ENCODE data around the gene GJA10.
"Not testable (repeated sequence)": the region's sequence is repeated elsewhere in the genome, so short reads cannot be mapped to it uniquely, and the experiment has no call there.

The GJA10 gene

DNA sequence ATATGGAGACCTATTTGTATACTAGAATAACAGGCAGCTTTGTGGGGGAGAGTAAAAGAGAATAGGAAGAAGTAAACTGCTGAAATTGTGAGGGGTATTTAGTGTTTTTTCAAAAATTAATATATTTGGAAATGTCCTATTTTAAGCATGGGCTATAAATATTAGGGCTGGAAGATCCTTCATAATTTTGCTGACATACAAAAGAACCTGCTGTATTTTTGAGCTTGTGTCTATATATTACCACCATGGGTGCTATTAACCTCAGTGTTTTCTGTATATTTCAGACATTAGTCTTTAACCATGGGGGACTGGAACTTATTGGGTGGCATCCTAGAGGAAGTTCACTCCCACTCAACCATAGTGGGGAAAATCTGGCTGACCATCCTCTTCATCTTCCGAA, at the start of gene GJA10:
Gene GJA10, plus strand, starts transcription at position 301 of the 400 bp plus-strand sequence. Its CDS starts 0 bp downstream, at position 301.
- no peak for DNase-seq (ENCODE audit: low read depth in 1 of 2, low spot score in 1 of 2)

DNA sequence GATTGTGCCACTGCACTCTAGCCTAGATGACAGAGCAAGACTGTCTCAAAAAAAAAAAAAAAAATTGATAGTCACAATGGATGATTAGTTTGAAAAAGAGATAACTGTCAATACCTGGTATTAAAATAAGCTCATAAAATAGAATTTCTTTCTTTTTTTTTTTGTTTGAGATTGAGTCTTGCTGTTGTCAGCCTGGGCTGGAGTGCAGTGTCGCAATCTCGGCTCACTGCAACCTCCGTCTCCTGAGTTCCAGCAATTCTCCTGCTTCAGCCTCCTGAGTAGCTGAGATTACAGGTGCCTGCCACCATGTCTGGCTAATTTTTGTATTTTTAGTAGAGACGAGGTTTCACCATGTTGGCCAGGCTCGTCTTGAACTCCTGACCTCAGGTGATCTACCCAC, 46.8 kb upstream of the GJA10 start:
- DNase-seq (ENCODE audit: low read depth in 1 of 2, low spot score in 1 of 2): not testable (repeated sequence)

DNA sequence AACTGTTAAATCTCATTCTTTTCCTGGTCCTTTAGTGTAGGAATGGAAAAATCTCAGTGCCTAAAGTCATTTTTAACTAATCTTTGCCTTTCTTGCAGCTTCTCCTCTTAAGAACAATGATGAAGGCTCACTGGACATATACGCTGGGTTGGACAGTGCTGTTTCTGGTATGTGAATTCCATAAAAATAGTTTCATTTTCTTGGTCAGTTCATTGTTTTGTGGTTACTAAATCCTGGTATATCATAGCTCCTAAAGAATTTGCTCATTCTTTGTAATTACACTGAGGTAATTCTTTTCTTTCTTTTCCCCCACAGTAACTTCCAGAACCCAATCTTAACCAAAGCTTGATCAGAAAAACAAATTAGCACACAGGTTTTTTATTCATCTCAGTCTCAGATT, 41.2 kb upstream of the GJA10 start:
- no peak for DNase-seq (ENCODE audit: low read depth in 1 of 2, low spot score in 1 of 2)

DNA sequence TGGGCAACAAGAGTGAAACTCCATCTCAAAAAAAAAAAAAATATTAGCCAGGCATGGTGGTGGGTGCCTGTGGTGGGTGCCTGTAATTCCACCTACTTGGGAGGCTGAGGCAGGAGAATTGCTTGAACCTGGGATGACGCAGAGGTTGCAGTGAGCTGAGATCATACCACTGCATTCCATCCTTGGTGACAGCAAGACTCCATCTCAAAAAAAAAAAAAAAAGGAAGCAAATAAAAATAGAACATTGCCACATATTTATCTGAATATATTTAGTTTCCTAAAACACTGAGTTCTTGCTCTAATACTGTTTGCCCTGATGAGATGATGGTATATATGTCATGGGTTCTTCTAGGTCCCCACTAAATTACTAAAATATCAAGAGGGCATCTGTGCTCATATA, 36.2 kb upstream of the GJA10 start:
- DNase-seq (ENCODE audit: low read depth in 1 of 2, low spot score in 1 of 2): no peak

DNA sequence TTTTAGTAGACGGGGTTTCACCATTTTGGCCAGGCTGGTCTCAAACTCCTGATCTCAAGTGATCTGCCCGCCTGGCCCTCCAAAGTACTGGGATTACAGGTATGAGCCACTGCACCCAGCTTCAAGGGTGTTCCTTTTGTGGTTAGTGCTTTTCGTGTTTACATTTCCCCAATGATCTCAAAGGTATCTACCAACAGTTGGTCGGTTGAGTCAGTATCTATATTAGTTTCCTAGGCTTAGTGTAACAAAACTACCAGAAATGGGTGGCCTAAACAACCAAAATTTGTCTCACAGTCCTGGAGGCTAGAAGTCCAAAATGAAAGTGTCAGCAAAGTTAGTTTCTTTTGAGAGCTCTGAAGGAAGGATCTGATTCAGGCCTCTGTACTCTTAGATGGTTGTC, 34.5 kb upstream of the GJA10 start:
- no peak for DNase-seq (ENCODE audit: low read depth in 1 of 2, low spot score in 1 of 2)

DNA sequence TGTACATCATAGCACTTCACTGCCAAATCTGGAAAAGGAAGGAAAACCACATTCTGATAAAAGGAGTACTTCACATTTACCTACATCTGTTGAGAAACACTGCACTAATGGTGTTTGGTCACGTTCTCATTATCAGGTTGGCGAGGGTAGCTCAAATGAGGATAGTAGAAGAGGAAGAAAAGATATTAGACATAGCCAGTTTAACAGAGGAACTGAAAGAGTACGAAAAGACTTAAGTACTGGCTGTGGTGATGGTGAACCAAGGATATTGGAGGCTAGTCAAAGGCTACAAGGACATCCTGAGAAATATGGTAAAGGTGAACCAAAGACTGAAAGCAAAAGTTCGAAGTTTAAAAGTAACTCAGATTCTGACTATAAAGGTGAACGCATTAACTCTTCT, 32.0 kb upstream of the GJA10 start:
- DNase-seq (ENCODE audit: low read depth in 1 of 2, low spot score in 1 of 2): no peak

DNA sequence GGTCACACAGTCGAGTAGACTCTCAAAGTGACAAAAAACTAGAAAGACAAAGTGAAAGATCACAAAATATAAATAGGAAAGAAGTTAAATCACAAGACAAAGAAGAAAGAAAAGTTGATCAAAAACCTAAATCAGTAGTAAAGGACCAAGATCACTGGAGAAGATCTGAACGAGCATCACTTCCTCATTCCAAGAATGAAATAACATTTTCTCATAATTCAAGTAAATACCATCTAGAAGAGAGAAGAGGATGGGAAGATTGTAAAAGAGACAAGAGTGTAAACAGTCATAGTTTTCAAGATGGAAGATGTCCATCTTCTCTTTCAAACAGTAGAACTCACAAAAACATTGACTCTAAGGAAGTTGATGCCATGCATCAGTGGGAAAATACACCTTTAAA, 31.6 kb upstream of the GJA10 start:
- no peak for DNase-seq (ENCODE audit: low read depth in 1 of 2, low spot score in 1 of 2)

DNA sequence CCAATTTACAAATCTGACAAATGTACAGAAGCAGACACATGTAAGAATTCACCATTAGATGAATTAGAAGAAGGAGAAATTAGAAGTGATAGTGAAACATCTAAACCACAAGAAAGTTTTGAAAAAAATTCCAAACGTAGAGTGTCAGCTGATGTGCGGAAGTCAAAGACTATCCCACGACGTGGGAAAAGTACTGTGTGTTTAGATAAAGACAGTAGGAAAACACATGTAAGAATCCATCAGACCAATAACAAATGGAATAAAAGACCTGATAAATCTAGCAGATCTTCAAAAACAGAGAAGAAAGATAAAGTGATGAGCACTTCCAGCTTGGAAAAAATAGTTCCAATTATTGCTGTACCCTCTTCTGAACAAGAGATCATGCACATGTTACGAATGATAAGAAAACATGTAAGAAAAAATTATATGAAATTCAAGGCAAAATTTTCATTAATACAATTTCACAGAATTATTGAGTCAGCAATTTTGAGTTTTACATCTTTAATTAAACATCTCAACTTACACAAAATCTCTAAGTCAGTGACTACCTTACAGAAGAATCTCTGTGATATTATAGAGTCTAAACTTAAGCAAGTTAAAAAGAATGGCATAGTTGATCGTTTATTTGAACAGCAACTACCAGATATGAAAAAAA, 28.1 kb upstream of the GJA10 start:
- DNase-seq (ENCODE audit: low read depth in 1 of 2, low spot score in 1 of 2): no peak

DNA sequence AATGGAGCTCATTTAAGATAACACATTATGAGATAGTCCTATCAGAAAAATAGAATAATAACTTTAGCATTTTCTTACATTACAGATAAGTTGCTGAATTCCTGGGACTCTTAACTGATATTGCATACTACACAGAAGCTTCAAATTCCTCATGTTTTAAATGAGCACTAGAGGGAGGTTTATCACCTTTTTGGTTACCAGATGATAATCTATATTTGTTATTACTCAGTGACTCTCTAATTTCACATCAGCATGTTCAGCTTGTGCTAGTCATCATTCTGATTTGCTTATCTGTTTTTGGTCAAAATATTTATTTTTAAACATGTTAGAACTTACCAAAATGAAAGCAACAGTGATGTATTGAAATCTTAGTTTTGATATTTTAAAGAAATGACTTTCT, 20.5 kb upstream of the GJA10 start:
- DNase-seq (ENCODE audit: low read depth in 1 of 2, low spot score in 1 of 2): no peak

DNA sequence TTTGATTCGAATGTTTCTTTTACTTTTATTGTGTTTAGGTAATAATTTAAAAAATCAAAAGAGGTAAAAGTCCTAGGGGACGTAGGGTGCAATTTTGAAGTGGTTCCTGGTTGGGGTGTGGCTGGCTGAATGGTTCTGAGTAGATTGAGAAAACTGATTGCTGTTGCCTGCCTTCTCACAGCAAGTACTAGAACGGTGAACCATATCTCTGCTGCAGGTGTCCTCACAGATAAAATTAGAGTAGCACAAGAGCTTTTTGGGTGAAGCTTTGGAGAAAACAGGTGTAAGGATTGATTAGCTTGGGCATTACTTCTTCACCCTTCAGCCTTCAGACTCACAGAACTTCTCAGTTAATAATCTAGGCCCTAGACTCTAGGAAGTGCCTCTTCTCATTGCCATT, 19.8 kb upstream of the GJA10 start:
- DNase-seq (ENCODE audit: low read depth in 1 of 2, low spot score in 1 of 2): no peak

DNA sequence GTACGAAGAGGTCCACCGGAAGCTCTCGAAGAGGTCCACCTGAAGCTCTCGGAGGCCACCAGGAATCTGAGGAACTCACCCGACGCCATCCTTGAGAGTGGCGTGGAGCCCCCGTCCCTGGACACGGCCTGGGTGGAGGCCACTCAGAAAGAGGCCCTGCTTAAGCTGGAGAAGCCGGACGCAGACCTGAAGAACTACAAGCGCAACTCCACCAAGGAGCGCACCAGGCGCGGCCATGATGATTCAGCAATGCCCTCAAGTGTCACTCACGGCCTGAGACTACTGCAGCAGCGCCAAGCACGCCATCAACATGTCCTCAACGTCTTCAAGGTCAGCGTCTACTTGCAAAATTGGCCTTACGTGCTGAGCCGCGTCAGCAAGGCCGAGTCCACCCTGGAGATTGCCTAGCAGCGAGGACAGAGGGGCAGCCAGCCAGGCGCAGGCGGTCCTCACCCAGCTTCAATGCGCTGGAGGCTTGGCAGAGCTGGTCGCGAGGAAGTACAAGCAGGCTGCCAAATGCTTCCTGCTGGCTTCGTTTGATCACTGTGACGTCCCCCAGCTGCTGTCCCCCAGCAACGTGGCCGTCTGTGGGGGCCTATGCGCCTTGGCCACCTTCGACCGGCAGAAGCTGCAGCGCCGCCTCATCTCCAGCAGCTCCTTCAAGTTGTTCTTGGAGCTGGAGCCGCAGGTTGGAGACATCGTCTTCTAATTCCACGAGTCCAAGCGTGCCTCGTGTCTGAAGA, 7.7 kb upstream of the GJA10 start:
- DNase-seq (ENCODE audit: low read depth in 1 of 2, low spot score in 1 of 2): no peak

DNA sequence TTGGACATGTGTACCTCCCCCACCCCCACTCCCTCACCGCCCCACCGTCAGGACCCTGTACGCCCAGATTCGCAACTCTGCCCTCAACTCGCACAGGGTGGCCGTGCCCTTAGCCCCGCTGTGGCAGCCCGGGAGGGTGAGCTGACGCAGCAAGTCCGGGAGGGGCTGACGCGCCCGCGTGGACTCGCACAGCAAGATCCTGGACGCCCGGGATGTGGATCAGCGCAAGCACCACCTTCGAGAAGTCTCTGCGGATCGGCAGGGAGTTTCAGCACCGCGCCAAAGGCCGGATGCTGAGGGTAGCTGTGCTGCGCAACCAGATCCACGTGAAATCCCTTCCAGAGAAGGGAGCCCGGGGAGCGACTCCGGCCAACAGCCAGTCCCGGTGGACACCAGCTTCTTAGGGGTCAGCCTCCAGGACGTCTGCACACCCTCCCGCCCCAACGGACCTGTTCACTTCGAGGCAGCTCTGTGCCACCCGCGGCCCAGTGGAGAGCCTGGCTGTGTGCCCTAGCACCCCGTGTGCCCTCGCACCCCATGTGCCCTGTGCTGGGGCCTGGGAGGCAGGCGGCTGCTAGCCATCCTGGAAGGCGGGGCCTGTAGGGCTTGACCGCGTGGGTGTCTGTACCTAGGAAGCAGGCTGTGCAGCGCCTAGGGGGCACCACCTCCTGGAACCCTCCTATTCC, 6.7 kb upstream of the GJA10 start:
- DNase-seq (ENCODE audit: low read depth in 1 of 2, low spot score in 1 of 2): no peak

DNA sequence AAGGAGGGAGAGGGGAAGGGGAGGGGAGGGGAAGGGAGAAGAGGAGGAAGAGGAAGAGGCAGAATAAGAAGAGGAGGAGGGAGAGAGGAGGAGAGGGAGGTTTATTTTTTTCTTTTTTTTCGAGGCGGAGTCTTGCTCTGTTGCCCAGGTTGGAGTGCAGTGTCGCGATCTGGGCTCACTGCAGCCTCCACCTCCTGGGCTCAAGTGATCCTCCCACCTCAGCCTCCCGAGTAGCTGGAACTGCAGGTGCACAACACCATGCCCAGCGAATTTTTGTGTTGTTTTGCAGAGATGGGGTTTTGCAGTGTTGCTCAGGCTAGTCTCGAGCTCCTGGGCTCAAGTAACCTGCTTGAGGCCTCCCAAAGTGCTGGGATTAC, 6.1 kb upstream of the GJA10 start:
- DNase-seq (ENCODE audit: low read depth in 1 of 2, low spot score in 1 of 2): no peak

DNA sequence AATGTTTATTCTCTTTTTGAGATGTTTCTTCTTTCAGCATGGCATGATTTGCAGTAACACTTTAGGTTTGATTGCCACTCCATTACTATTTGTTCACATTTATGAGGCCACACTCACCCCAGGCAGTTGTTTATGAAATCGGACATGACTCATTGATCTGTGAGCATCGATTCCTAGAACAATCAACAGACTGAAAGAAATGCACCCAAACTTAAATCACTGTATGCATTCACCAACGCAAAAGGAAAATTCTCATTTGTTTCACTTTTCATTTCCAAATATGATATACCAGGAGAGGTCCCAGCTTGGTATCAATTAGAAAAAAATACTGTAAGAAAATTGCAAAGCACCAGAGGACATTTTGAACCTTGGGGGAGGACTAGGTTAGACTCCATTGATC, 5.4 kb upstream of the GJA10 start:
- no peak for DNase-seq (ENCODE audit: low read depth in 1 of 2, low spot score in 1 of 2)

DNA sequence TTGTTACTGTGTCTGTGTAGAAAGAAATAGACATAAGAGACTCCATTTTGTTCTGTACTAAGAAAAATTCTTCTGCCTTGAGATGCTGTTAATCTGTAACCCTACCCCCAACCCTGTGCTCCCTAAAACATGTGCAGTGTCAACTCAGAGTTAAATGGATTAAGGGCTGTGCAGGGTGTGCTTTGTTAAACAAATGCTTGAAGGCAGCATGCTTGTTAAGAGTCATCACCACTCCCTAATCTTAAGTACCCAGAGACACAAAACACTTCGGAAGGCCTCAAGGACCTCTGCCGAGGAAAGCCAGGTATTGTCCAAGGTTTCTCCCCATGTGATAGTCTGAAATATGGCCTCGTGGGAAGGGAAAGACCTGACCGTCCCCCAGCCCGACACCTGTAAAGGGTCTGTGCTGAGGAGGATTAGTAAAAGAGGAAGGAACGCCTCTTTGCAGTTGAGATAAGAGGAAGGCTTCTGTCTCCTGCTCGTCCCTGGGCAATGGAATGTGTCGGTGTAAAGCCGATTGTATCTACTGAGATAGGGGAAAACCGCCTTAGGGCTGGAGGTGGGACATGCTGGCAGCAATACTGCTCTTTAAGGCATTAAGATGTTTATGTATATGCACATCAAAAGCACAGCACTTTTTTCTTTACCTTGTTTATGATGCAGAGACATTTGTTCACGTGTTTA, 3.3 kb upstream of the GJA10 start:
- not testable (repeated sequence) for DNase-seq (ENCODE audit: low read depth in 1 of 2, low spot score in 1 of 2)

DNA sequence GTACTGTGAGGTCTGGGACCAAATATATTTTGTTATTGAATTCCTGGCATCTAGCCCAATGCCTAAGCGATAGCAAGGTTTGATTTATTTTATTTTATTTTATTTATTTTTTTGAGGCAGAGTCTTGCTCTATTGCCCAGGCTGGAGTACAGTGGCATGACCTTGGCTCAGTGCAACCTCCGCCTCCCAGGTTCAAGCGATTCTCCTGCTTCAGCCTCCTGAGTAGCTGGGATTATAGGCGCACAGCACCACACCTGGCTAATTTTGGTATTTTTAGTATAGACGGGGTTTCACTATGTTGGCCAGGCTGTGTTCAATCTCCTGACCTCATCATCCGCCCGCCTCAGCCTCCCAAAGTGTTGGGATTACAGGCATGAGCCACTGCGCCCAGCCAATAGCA, 1.7 kb upstream of the GJA10 start:
- DNase-seq (ENCODE audit: low read depth in 1 of 2, low spot score in 1 of 2): not testable (repeated sequence)

DNA sequence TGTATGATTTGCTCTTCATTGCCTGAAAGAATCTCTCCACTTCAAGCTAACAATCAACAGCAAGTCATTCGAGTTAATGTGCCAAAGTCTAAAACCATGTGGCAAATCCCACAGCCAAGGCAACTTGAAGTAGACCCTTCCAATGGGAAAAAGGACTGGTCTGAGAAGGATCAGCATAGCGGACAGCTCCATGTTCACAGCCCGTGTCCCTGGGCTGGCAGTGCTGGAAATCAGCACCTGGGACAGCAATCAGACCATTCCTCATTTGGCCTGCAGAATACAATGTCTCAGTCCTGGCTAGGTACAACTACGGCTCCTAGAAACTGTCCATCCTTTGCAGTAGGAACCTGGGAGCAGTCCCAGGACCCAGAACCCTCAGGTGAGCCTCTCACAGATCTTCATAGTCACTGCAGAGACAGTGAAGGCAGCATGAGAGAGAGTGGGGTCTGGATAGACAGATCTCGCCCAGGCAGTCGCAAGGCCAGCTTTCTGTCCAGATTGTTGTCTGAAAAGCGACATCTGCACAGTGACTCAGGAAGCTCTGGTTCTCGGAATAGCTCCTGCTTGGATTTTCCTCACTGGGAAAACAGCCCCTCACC, 1.1 kb downstream of the GJA10 start:
- DNase-seq (ENCODE audit: low read depth in 1 of 2, low spot score in 1 of 2): no peak

DNA sequence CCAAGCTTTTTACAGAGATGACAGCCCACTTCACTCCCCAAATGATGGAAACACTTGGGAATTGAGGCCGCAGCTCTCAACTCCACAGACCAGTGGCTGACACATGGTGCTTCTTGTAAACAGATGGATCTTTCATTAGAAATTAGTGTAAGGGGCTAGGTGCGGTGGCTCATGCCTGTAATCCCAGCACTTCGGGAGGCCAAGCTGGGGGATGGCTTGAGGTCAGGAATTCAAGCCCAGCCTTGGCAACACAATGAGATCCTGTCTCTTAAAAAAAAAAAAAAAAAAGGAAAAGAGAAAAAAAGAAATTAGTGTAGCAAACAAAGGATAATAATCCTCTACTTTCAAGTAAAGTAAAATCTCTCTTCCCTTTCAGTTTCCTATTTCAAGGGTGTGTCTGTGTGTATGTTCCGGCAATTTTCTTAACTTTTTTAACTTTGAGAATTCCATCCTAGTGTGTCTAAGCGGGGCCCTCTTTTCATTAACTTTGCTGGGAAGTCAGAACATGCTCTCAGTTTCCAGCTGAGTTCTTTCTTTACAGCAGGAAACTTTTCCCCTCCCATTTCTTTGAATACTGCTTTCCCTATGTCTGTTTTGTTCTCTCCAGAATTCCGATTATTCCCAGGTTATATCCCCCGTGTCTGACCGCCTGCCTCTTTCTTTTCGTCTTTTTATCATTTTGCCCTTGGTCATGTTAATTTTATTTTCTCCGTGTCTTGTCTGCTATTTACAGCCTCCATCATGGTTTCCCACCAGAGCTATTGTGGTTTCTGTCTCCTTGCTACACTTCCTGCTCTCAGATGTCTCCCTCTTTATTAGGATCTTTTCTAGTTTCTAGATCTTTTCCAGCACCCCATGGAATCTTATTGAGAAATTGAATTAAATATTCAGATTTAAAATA, 16.0 kb downstream of the GJA10 start:
- not testable (repeated sequence) for DNase-seq (ENCODE audit: low read depth in 1 of 2, low spot score in 1 of 2)

DNA sequence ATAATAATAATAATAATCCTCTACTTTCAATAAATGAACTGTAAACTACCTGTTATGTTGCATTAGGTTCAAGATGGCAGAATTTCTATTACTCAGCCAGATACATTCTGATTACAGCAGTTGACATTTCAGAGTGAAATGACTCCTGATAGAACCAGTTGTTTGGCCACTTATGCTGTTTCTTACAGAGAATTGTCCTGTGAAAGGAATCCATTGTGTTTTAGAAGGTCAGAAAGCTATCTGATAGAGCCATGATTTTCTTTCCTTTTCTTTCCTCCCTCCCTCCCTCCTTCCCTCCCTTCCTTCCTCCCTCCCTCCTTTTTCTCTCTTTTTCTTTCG, 16.6 kb downstream of the GJA10 start:
- DNase-seq (ENCODE audit: low read depth in 1 of 2, low spot score in 1 of 2): no peak

DNA sequence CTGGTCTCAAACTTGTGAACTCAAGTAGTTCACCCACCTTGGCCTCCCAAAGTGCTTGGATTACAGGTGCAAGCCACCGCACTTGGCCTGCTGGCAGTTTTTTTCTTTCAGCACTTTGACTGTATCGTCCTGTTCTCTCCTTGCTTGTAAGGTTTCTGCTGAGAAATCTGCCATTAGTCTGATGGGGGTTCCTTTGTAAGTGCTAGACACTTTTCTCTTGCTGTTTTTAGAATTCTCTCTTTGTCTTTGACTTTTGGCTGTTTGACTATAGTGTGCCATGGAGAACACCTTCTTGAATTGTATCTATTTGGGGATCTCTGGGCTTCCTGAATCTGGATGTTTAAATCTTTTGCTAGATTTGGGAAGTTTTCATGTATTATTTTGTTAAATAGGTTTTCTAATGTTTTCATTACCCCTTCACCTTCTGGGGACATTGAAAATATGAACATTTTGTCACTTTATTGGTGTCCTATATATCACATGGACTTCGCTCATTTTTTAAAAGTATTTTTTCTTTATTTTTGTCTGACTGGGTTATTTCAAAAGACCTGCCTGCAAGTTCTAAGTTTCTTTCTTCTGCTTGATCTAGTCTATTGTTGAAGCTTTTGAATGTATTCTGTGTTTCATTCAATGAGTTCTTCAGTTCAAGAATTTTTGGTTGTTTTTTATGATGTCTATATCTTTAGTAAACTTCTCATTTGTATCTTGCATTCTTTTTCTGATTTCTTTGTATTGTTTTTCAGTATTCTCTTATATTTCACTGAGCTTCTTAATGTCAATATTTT, 22.1 kb downstream of the GJA10 start:
- no peak for DNase-seq (ENCODE audit: low read depth in 1 of 2, low spot score in 1 of 2)

Data from activated CD4-positive, alpha-beta T cell treated with anti-CD3 and anti-CD28 coated beads, Interleukin-2, amount 50 U/mL, for 24 hours (primary cell).